Measurements from ENCODE around the gene SEL1L3.

DNA sequence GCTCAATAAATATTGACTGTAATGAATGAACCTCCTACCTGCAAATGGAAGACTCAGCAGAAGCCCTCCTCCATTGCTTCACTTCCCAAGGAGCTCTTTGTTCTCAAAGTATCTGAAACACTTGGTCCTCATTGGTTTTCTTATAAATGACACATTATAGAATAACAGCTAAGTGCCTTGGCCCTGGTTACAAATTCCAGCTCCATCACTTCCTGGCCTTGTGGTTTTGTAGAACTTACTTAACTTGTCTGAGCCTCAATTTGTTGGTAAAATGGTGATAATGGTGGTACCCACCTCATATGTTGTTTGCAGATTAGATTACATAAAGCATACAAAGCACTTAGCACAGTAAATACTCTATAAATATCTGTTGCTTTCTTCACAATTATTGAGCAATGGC, 26.0 kb upstream of the SEL1L3 start:
- TF ChIP-seq, protein P1, sequence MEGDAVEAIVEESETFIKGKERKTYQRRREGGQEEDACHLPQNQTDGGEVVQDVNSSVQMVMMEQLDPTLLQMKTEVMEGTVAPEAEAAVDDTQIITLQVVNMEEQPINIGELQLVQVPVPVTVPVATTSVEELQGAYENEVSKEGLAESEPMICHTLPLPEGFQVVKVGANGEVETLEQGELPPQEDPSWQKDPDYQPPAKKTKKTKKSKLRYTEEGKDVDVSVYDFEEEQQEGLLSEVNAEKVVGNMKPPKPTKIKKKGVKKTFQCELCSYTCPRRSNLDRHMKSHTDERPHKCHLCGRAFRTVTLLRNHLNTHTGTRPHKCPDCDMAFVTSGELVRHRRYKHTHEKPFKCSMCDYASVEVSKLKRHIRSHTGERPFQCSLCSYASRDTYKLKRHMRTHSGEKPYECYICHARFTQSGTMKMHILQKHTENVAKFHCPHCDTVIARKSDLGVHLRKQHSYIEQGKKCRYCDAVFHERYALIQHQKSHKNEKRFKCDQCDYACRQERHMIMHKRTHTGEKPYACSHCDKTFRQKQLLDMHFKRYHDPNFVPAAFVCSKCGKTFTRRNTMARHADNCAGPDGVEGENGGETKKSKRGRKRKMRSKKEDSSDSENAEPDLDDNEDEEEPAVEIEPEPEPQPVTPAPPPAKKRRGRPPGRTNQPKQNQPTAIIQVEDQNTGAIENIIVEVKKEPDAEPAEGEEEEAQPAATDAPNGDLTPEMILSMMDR (IDR thresholded peaks at IDR 0.05; ENCODE audit: borderline replicate concordance, extremely low read depth, low read length, poor library complexity, severe bottlenecking): no peak
- TF ChIP-seq EZH2 (IDR thresholded peaks at IDR 0.05; ENCODE audit: borderline replicate concordance, low read depth, low read length, severe bottlenecking): no peak
